ENCODE data around the gene ANKS6. TPM values are rescaled to one million over a fixed set of nuclear protein-coding genes. Genes with fewer than 3 reads are reported as not detected.

ANKS6 gene
- total and polyA plus RNA-seq, 2 experiments from 2014 or later, result 36.9 to 59.0 TPM

GRCh38 chr9:98832768-98833089, 36.4 kb upstream of the ANKS6 start:
- peaks cover 2% of the 10 kb centered on the region; the same call in 2 of the 3 replicates for H3K36me3 Mint-ChIP-seq (ENCODE audit: low read depth)
- no peaks in the 10 kb centered on the region for H3K9me3 Mint-ChIP-seq
- H3K4me1 ChIP-seq (ENCODE audit: insufficient read depth), result no peaks in the 10 kb centered on the region
- no peak for DNase-seq (ENCODE audit: low spot score)
- ATAC-seq, result no peak
- H3K27ac Mint-ChIP-seq, result no peak overlapping the region
- H3K4me1 Mint-ChIP-seq, result peaks cover 6% of the 10 kb centered on the region; the same call in 1 of the 3 replicates
- H3F3A ChIP-seq (replicated peaks; ENCODE audit: low read depth), result no peaks in the 10 kb centered on the region
- no peaks in the 10 kb centered on the region for H4K20me1 ChIP-seq (replicated peaks; ENCODE audit: insufficient read depth)
- no peak overlapping the region for H3K4me3 Mint-ChIP-seq
- no peaks in the 10 kb centered on the region for H3K36me3 ChIP-seq (ENCODE audit: insufficient read depth)
- H3K27me3 Mint-ChIP-seq (ENCODE audit: insufficient read depth, low read depth, poor library complexity), result peaks cover 12% of the 10 kb centered on the region
- H3K9me2 ChIP-seq (ENCODE audit: insufficient read depth), result no peaks in the 10 kb centered on the region
- no peaks in the 10 kb centered on the region for H3K27me3 ChIP-seq (ENCODE audit: insufficient read depth)
- no peak for TF ChIP-seq CREB1 (CRISPR knock-in tag; IDR thresholded peaks at IDR 0.05; ENCODE audit: low read depth)
- TF ChIP-seq, protein P1, sequence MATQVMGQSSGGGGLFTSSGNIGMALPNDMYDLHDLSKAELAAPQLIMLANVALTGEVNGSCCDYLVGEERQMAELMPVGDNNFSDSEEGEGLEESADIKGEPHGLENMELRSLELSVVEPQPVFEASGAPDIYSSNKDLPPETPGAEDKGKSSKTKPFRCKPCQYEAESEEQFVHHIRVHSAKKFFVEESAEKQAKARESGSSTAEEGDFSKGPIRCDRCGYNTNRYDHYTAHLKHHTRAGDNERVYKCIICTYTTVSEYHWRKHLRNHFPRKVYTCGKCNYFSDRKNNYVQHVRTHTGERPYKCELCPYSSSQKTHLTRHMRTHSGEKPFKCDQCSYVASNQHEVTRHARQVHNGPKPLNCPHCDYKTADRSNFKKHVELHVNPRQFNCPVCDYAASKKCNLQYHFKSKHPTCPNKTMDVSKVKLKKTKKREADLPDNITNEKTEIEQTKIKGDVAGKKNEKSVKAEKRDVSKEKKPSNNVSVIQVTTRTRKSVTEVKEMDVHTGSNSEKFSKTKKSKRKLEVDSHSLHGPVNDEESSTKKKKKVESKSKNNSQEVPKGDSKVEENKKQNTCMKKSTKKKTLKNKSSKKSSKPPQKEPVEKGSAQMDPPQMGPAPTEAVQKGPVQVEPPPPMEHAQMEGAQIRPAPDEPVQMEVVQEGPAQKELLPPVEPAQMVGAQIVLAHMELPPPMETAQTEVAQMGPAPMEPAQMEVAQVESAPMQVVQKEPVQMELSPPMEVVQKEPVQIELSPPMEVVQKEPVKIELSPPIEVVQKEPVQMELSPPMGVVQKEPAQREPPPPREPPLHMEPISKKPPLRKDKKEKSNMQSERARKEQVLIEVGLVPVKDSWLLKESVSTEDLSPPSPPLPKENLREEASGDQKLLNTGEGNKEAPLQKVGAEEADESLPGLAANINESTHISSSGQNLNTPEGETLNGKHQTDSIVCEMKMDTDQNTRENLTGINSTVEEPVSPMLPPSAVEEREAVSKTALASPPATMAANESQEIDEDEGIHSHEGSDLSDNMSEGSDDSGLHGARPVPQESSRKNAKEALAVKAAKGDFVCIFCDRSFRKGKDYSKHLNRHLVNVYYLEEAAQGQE (IDR thresholded peaks at IDR 0.05; ENCODE audit: unreplicated experiment), result no peak
- no peak for TF ChIP-seq EZH2phosphoT487 (IDR thresholded peaks at IDR 0.05; ENCODE audit: unreplicated experiment)
- TF ChIP-seq STAT1 (IDR thresholded peaks at IDR 0.05; ENCODE audit: unreplicated experiment), result no peak
- TF ChIP-seq ETS1 (IDR thresholded peaks at IDR 0.05), result no peak
- TF ChIP-seq CTCF (conservative IDR thresholded peaks at IDR 0.05; ENCODE audit: low read depth in 2 of 2), result no peak
- no peak for TF ChIP-seq JUNB (IDR thresholded peaks at IDR 0.05; ENCODE audit: unreplicated experiment)
- TF ChIP-seq ZNF114 (CRISPR knock-in tag; IDR thresholded peaks at IDR 0.05), result no peak
- no peak overlapping the region for H3K27ac ChIP-seq (ENCODE audit: low read depth)
- H3K4me3 ChIP-seq, result no peak overlapping the region
- no peak overlapping the region for H3K4me2 ChIP-seq
- no peaks in the 10 kb centered on the region for H3K79me2 ChIP-seq (replicated peaks; ENCODE audit: insufficient read depth)
- H2AFZ ChIP-seq, result no peak overlapping the region

DNA sequence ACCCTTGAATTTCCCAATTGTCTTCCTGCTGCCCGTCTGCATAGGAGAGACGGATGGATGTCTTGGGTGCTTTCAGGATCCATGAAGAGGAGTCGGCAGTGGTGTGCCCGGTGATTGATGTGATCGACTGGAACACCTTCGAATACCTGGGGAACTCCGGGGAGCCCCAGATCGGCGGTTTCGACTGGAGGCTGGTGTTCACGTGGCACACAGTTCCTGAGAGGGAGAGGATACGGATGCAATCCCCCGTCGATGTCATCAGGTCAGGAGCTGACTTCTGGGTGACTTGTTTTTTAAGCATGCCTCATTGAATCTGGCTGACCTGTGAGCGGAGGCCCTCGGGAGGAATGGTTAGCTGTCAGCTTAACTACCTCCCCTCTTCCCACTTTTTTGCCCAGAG, 35.3 kb upstream of the ANKS6 start:
- no peaks in the 10 kb centered on the region for H3K9me2 ChIP-seq (ENCODE audit: insufficient read depth)
- no peak overlapping the region for H2AFZ ChIP-seq
- H3K79me2 ChIP-seq (replicated peaks; ENCODE audit: insufficient read depth), result no peaks in the 10 kb centered on the region
- H3K4me2 ChIP-seq, result no peak overlapping the region
- no peak overlapping the region for H3K27ac Mint-ChIP-seq
- no peaks in the 10 kb centered on the region for H3K9me3 Mint-ChIP-seq
- ATAC-seq (no peak), DNase-seq (ENCODE audit: low spot score) (no peak)
- H4K20me1 ChIP-seq (replicated peaks; ENCODE audit: insufficient read depth), result no peaks in the 10 kb centered on the region
- peaks cover 4% of the 10 kb centered on the region; the same call in 2 of the 3 replicates for H3K36me3 Mint-ChIP-seq (ENCODE audit: low read depth)
- H3K27ac ChIP-seq (ENCODE audit: low read depth), result no peak overlapping the region
- H3K4me1 Mint-ChIP-seq, result peaks cover 6% of the 10 kb centered on the region; the same call in 1 of the 3 replicates
- H3K27me3 ChIP-seq (ENCODE audit: insufficient read depth), result no peaks in the 10 kb centered on the region
- peaks cover 12% of the 10 kb centered on the region for H3K27me3 Mint-ChIP-seq (ENCODE audit: insufficient read depth, low read depth, poor library complexity)
- no peaks in the 10 kb centered on the region for H3K4me1 ChIP-seq (ENCODE audit: insufficient read depth)
- H3F3A ChIP-seq (replicated peaks; ENCODE audit: low read depth), result no peaks in the 10 kb centered on the region
- H3K4me3 Mint-ChIP-seq, result no peak overlapping the region
- no peak overlapping the region for H3K4me3 ChIP-seq
- H3K36me3 ChIP-seq (ENCODE audit: insufficient read depth), result no peaks in the 10 kb centered on the region
- TF ChIP-seq JUNB (IDR thresholded peaks at IDR 0.05; ENCODE audit: unreplicated experiment) (no peak), EZH2 (IDR thresholded peaks at IDR 0.05; ENCODE audit: low read depth, unreplicated experiment) (no peak), CREB1 (CRISPR knock-in tag; IDR thresholded peaks at IDR 0.05; ENCODE audit: low read depth) (no peak), EZH2phosphoT487 (IDR thresholded peaks at IDR 0.05; ENCODE audit: unreplicated experiment) (no peak), CTCF (conservative IDR thresholded peaks at IDR 0.05; ENCODE audit: low read depth in 2 of 2) (no peak), ZNF331 (CRISPR knock-in tag; IDR thresholded peaks at IDR 0.05; ENCODE audit: low read depth) (no peak)
